IMR-90 (cell line): ENCODE results near the gene CCNE1. TPM values are rescaled to one million over a fixed set of nuclear protein-coding genes. Genes with fewer than 3 reads are reported as not detected.

Source experiments
- ATAC-seq: fragments of 200-7000 bp; cut with Tn5 transposase; 2 replicates; pipeline ENCODE4 v1.9.1; 2020; ENCODE audit warnings: low read depth, mild to moderate bottlenecking, moderate library complexity
- BruUV-seq: library from RNA; stranded (reverse); fragments of 400-500 nt; replicated peaks from 2 replicates; lab custom pipeline; 2021; lab: Mats Ljungman, UMichigan
- CTCF ChIA-PET: fragments of 300-600 bp; formaldehyde crosslinking; extraction: SDS; loops from one replicate; lab custom pipeline; 2021; ENCODE audit warnings: antibody characterized with exemption; lab: Yijun Ruan, JAX
- POLR2A ChIA-PET: fragments of 300-600 bp; sonication (Branson Sonifier 250); formaldehyde crosslinking; loops from one replicate; lab custom pipeline; 2022; ENCODE audit warnings: antibody characterized with exemption; ENCODE audit not compliant: unreplicated experiment; lab: Charles Lee
- DNase-seq: peaks from one replicate; pipeline ENCODE4 v3.0.0; 2013
- H2AFZ ChIP-seq: replicated peaks from 2 replicates; pipeline ENCODE3; 2013; ENCODE audit warnings: low read length, mild to moderate bottlenecking; ENCODE audit not compliant: poor library complexity
- H2AK5ac ChIP-seq: 2 replicates; pipeline ENCODE4 v1.6.1; 2013; ENCODE audit warnings: low read depth, low read length, inconsistent platforms
- H2AK9ac ChIP-seq: replicated peaks from 2 replicates; pipeline ENCODE3; 2013; ENCODE audit warnings: mild to moderate bottlenecking, low read depth, low read length, moderate library complexity; ENCODE audit not compliant: poor library complexity
- H2BK120ac ChIP-seq: 2 replicates; pipeline ENCODE4 v1.6.1; 2013; ENCODE audit warnings: low read depth, low read length, inconsistent platforms
- H2BK15ac ChIP-seq: 3 replicates; pipeline ENCODE4 v1.6.1; 2013; ENCODE audit warnings: low read depth, low read length, inconsistent platforms
- H2BK20ac ChIP-seq: 2 replicates; pipeline ENCODE4 v1.6.1; 2013; ENCODE audit warnings: low read depth, mild to moderate bottlenecking, inconsistent platforms, low read length, moderate library complexity
- H2BK5ac ChIP-seq: 2 replicates; pipeline ENCODE4 v1.6.1; 2013; ENCODE audit warnings: mild to moderate bottlenecking, low read depth, low read length, inconsistent platforms; ENCODE audit not compliant: poor library complexity, severe bottlenecking
- H3K14ac ChIP-seq: replicated peaks from 2 replicates; pipeline ENCODE4 v1.6.1; 2013; ENCODE audit warnings: low read depth, low read length, inconsistent platforms
- H3K18ac ChIP-seq: 2 replicates; pipeline ENCODE4 v1.6.1; 2013; ENCODE audit warnings: low read depth, low read length, control low read depth
- H3K23ac ChIP-seq: 2 replicates; pipeline ENCODE4 v1.6.1; 2013; ENCODE audit warnings: low read depth, low read length, inconsistent platforms
- H3K27ac ChIP-seq: 2 replicates; pipeline ENCODE4 v1.5.1; 2013; ENCODE audit warnings: mild to moderate bottlenecking, control low read depth, low read length; ENCODE audit not compliant: insufficient read depth
- H3K27me3 ChIP-seq: 2 replicates; pipeline ENCODE4 v1.6.1; 2013; ENCODE audit warnings: low read length; ENCODE audit not compliant: control insufficient read depth, insufficient read depth
- H3K36me3 ChIP-seq: 2 replicates; pipeline ENCODE4 v1.6.1; 2013; ENCODE audit warnings: low read length, mixed read lengths; ENCODE audit not compliant: control insufficient read depth, insufficient read depth
- H3K4ac ChIP-seq: 2 replicates; pipeline ENCODE4 v1.6.1; 2013; ENCODE audit warnings: low read depth, low read length, inconsistent platforms
- H3K4me1 ChIP-seq: 2 replicates; pipeline ENCODE4 v1.6.1; 2013; ENCODE audit warnings: low read length, mixed read lengths; ENCODE audit not compliant: control insufficient read depth, insufficient read depth
- H3K4me2 ChIP-seq: 2 replicates; pipeline ENCODE4 v1.6.1; 2013; ENCODE audit warnings: low read depth, mild to moderate bottlenecking, control low read depth, low read length, moderate library complexity
- H3K4me3 ChIP-seq: 2 replicates; pipeline ENCODE4 v1.5.1; 2013; ENCODE audit warnings: low read depth, mild to moderate bottlenecking, control low read depth, low read length, moderate library complexity; ENCODE audit not compliant: insufficient read depth
- H3K56ac ChIP-seq: 2 replicates; pipeline ENCODE4 v1.6.1; 2013; ENCODE audit warnings: low read length, inconsistent platforms; ENCODE audit not compliant: insufficient read depth; ENCODE audit errors: extremely low read depth
- H3K79me1 ChIP-seq, 2 experiments: 2 replicates each; pipeline ENCODE4 v1.6.1; 2013; ENCODE audit warnings: low read length in 2 of 2, inconsistent platforms in 1 of 2, low read depth in 1 of 2
- H3K9ac ChIP-seq: 2 replicates; pipeline ENCODE4 v1.6.1; 2013; ENCODE audit warnings: low read depth, low read length, control low read depth
- H3K9me1 ChIP-seq: 2 replicates; pipeline ENCODE4 v1.6.1; 2013; ENCODE audit warnings: low read length, inconsistent platforms; ENCODE audit not compliant: insufficient read depth
- H3K9me3 ChIP-seq: 2 replicates; pipeline ENCODE4 v1.6.1; 2013; ENCODE audit warnings: low read length; ENCODE audit not compliant: control insufficient read depth, insufficient read depth
- H4K20me1 ChIP-seq: 2 replicates; pipeline ENCODE4 v1.6.1; 2013; ENCODE audit warnings: low read length, inconsistent platforms; ENCODE audit not compliant: insufficient read depth
- H4K5ac ChIP-seq: 2 replicates; pipeline ENCODE4 v1.6.1; 2013; ENCODE audit warnings: mild to moderate bottlenecking, low read depth, low read length, control low read depth
- H4K8ac ChIP-seq, 2 experiments: 2 replicates each; pipeline ENCODE4 v1.6.1; 2013; ENCODE audit warnings: low read depth in 2 of 2, low read length in 2 of 2, control low read depth in 1 of 2, inconsistent platforms in 1 of 2
- H4K91ac ChIP-seq: 2 replicates; pipeline ENCODE4 v1.6.1; 2013; ENCODE audit warnings: low read depth, low read length, inconsistent platforms; ENCODE audit not compliant: insufficient read depth
- BHLHE40 ChIP-seq: fragments of 150-350 bp; IDR thresholded peaks from 2 replicates; pipeline ENCODE4 v1.6.1; 2016; ENCODE audit warnings: mild to moderate bottlenecking, low read depth, low read length
- CHD1 ChIP-seq: IDR thresholded peaks from 2 replicates; pipeline ENCODE4 v1.6.1; 2012; ENCODE audit warnings: low read depth, low read length, improper control_type of control experiment
- FOS ChIP-seq: fragments of 150-350 bp; IDR thresholded peaks from 2 replicates; pipeline ENCODE4 v1.6.1; 2016; ENCODE audit warnings: low read depth, low read length
- NFE2L2 ChIP-seq: fragments of 150-350 bp; IDR thresholded peaks from 2 replicates; pipeline ENCODE4 v1.6.1; 2016; ENCODE audit warnings: low read depth, mild to moderate bottlenecking, low read length
- RCOR1 ChIP-seq: IDR thresholded peaks from 2 replicates; pipeline ENCODE4 v1.6.1; 2012; ENCODE audit warnings: mild to moderate bottlenecking, low read length, improper control_type of control experiment; ENCODE audit not compliant: insufficient replicate concordance
- RFX5 ChIP-seq: IDR thresholded peaks from 2 replicates; pipeline ENCODE4 v1.8.0; 2012; ENCODE audit warnings: low read depth, mild to moderate bottlenecking, low read length, moderate library complexity
- WGBS, 2 experiments: methylation state at CpG; one replicate each; pipeline versions ENCODE4 v1.1.5 to v1.1.7; 2013; ENCODE audit warnings: missing lambda C conversion rate in 2 of 2; ENCODE audit not compliant: insufficient read length in 1 of 2; ENCODE audit errors: extremely low coverage in 2 of 2; 5-methylcytosine and 5-hydroxymethylcytosine counted together
- dilution Hi-C: fragments of 300-500 bp; cut with HindIII; formaldehyde crosslinking; loops from one replicate; pipeline ENCODE4 v1.14.3; 2018; ENCODE audit warnings: low sequenced_read_pairs; ENCODE audit not compliant: unreplicated experiment
- in situ Hi-C: fragments of 300-500 bp; cut with MboI; formaldehyde crosslinking; loops from 3 replicates; pipeline ENCODE4 v1.14.3; 2019; ENCODE audit warnings: low sequenced_read_pairs, inconsistent platforms, mixed read lengths
- intact Hi-C: fragments of 100-400 bp; cut with micrococcal nuclease; formaldehyde crosslinking; loops from 2 replicates; pipeline ENCODE4 v1.10.0; 2022
- polyA plus RNA-seq, 3 experiments: library from polyadenylated mRNA; depleted of rRNA; stranded (reverse); fragments of >200 nt; gene quantifications; 2 replicates each; pipeline ENCODE4 v1.2.3, GENCODE V29; 2012; ENCODE audit warnings: low replicate concordance in 1 of 3
- total RNA-seq: library from RNA; depleted of rRNA; stranded (reverse); fragments of >200 nt; gene quantifications from 2 replicates; pipeline ENCODE4 v1.2.3, GENCODE V29; 2012
- TF ChIP-seq, protein P1 (sequence below): fragments of 150-350 bp; IDR thresholded peaks from 2 replicates; pipeline ENCODE4 v1.6.1; 2017; ENCODE audit warnings: mild to moderate bottlenecking, antibody characterized with exemption, low read length, low read depth
- TF ChIP-seq, protein P2 (sequence below): fragments of 150-350 bp; IDR thresholded peaks from 2 replicates; pipeline ENCODE4 v1.6.1; 2016; ENCODE audit warnings: low read depth, mild to moderate bottlenecking, low read length, moderate library complexity, borderline replicate concordance

CCNE1 gene
- total and polyA plus RNA-seq, 2 of the 4 experiments (the other 2 are of a cell fraction): 6.8 to 7.0 TPM

DNA sequence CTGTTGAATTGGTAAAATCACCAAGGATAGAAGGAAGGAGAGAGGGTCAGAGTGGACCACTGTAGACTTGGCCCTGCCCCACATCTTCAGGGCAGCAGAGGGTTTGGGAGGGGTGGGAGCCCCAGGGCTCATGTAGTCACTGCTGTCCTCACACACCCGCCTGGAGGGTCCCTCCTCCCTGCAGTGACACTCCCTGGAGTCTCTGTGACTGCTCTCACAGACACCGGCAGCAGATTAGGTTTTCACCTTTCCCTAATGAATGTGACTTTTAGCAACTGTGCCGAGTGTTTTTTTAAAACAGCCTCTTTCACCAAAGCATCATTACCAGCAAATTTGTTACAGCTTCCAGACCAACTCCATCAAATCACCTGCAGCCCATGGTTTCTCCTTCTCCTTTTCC is 45.7 kb upstream of the CCNE1 start:
- no peak overlapping the region for H2BK20ac ChIP-seq
- no peaks in the 10 kb centered on the region for H3K9me1 ChIP-seq
- no peak overlapping the region for H2AK5ac ChIP-seq
- H3K4me2 ChIP-seq: no peak overlapping the region
- H3K23ac ChIP-seq: no peak overlapping the region
- DNase-seq (no peak), ATAC-seq (no peak)
- no peaks in the 10 kb centered on the region for H3K79me1 ChIP-seq
- H2BK15ac ChIP-seq: no peak overlapping the region
- H3K4me3 ChIP-seq: no peak overlapping the region
- no peak overlapping the region for H3K9ac ChIP-seq
- H3K56ac ChIP-seq: no peak overlapping the region
- no peak overlapping the region for H2AK9ac ChIP-seq
- H3K4me1 ChIP-seq: no peaks in the 10 kb centered on the region
- H3K36me3 ChIP-seq: no peaks in the 10 kb centered on the region
- no peak overlapping the region for H4K8ac ChIP-seq
- H3K27me3 ChIP-seq: peaks cover 7% of the 10 kb centered on the region
- H3K9me3 ChIP-seq: no peaks in the 10 kb centered on the region
- H4K20me1 ChIP-seq: no peaks in the 10 kb centered on the region
- BruUV-seq: no TSS peak
- ChIA-PET POLR2A (no interaction called here), CTCF (no interaction called here)
- whole genome bisulfite sequencing, 2 experiments: 40% methylated on average over 1 of the region's 3 CpGs; no CpG with 5 or more reads in 1 of the 2 experiments
- in situ Hi-C loops: no loop called here
- no peak overlapping the region for H4K91ac ChIP-seq
- no peak overlapping the region for H2BK5ac ChIP-seq
- H3K14ac ChIP-seq: no peak overlapping the region
- H2AFZ ChIP-seq: no peak overlapping the region
- H4K5ac ChIP-seq: no peak overlapping the region
- TF ChIP-seq FOS (no peak), RFX5 (no peak), CHD1 (no peak), NFE2L2 (no peak), BHLHE40 (no peak), RCOR1 (no peak)
- TF ChIP-seq, protein P1, sequence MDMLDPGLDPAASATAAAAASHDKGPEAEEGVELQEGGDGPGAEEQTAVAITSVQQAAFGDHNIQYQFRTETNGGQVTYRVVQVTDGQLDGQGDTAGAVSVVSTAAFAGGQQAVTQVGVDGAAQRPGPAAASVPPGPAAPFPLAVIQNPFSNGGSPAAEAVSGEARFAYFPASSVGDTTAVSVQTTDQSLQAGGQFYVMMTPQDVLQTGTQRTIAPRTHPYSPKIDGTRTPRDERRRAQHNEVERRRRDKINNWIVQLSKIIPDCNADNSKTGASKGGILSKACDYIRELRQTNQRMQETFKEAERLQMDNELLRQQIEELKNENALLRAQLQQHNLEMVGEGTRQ: no peak
- TF ChIP-seq, protein P2, sequence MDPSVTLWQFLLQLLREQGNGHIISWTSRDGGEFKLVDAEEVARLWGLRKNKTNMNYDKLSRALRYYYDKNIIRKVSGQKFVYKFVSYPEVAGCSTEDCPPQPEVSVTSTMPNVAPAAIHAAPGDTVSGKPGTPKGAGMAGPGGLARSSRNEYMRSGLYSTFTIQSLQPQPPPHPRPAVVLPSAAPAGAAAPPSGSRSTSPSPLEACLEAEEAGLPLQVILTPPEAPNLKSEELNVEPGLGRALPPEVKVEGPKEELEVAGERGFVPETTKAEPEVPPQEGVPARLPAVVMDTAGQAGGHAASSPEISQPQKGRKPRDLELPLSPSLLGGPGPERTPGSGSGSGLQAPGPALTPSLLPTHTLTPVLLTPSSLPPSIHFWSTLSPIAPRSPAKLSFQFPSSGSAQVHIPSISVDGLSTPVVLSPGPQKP: no peak
- dilution Hi-C loops: no loop called here
- intact Hi-C loops: no loop called here
- no peak overlapping the region for H3K18ac ChIP-seq
- no peak overlapping the region for H2BK120ac ChIP-seq
- H3K27ac ChIP-seq: no peak overlapping the region
- H3K4ac ChIP-seq: no peak overlapping the region
